ENCODE data around the gene GSPT1.

DNA sequence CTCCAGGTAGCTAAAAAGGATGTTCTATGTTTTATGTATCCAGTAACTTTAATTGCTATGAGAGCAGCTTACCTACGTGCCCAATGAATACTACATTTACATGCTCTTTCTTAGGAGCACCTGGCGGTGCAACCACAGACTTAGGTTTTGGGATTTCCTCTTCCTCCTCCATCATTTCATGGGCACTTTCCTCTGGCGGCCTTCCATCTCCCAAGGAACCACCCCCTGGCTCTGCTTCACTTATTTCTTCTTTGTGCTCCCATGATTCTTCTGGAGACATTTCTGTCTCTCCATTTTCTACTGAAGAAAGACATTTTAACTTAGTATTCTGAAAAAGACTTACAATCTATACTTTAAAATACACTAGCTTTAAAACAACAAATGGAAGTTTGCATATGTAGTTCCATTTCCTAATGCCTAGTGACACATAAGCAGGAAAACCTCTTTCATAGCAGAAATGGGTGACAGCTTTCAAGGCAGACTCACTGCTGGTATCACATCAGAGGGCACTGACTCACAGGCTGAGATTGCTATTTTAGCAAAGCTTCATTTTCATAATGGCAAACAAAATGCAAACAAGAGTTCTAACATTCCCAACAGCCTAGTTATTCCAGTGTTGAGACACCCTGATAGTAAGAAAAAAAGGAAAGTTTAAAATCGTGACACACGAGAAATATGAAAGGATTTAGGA is 19.1 kb downstream of the GSPT1 start:
- no peak for TF ChIP-seq EZH2 (IDR thresholded peaks at IDR 0.05; ENCODE audit: borderline replicate concordance, insufficient read depth, low read depth, low read length, poor library complexity, severe bottlenecking)
- TF ChIP-seq, protein P1, sequence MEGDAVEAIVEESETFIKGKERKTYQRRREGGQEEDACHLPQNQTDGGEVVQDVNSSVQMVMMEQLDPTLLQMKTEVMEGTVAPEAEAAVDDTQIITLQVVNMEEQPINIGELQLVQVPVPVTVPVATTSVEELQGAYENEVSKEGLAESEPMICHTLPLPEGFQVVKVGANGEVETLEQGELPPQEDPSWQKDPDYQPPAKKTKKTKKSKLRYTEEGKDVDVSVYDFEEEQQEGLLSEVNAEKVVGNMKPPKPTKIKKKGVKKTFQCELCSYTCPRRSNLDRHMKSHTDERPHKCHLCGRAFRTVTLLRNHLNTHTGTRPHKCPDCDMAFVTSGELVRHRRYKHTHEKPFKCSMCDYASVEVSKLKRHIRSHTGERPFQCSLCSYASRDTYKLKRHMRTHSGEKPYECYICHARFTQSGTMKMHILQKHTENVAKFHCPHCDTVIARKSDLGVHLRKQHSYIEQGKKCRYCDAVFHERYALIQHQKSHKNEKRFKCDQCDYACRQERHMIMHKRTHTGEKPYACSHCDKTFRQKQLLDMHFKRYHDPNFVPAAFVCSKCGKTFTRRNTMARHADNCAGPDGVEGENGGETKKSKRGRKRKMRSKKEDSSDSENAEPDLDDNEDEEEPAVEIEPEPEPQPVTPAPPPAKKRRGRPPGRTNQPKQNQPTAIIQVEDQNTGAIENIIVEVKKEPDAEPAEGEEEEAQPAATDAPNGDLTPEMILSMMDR (IDR thresholded peaks at IDR 0.05) = no peak

All from B cell (primary cell).